Neutrophil (primary cell): Measurements from ENCODE around the gene ZC2HC1B.

Source experiments
- H3K27ac ChIP-seq: fragments of 200-600 bp; sonication (generic); 2 replicates; pipeline ENCODE4 v1.5.1; 2016; ENCODE audit warnings: mild to moderate bottlenecking, moderate library complexity
- H3K27me3 ChIP-seq: fragments of 200-600 bp; sonication (generic); 2 replicates; pipeline ENCODE4 v1.6.0; 2016; ENCODE audit warnings: mild to moderate bottlenecking
- H3K36me3 ChIP-seq: fragments of 200-600 bp; sonication (generic); 2 replicates; pipeline ENCODE4 v1.5.1; 2017
- H3K4me1 ChIP-seq, 2 experiments: fragments of 200-600 bp in 1 of 2; sonication (generic) in 1 of 2; 1 replicate in 1 of 2; 2 replicates in 1 of 2; pipeline versions ENCODE4 v1.5.1 to v1.6.1; 2013 to 2016; ENCODE audit warnings: low read depth in 1 of 2, low read length in 1 of 2, mild to moderate bottlenecking in 1 of 2, moderate library complexity in 1 of 2; ENCODE audit not compliant: control insufficient read depth in 1 of 2, insufficient read depth in 1 of 2
- H3K4me3 ChIP-seq, 2 experiments: fragments of 200-600 bp in 1 of 2; sonication (generic) in 1 of 2; 1 replicate in 1 of 2; 2 replicates in 1 of 2; pipeline ENCODE4 v1.5.1; 2013 to 2016; ENCODE audit warnings: low read depth in 1 of 2, low read length in 1 of 2, mild to moderate bottlenecking in 1 of 2, moderate library complexity in 1 of 2
- H3K9me3 ChIP-seq: fragments of 200-600 bp; sonication (generic); 2 replicates; pipeline ENCODE4 v1.5.1; 2016
- TF ChIP-seq, protein P1 (sequence below): fragments of 200-600 bp; sonication (generic); IDR thresholded peaks from 2 replicates; pipeline ENCODE4 v1.5.1; 2016; ENCODE audit warnings: antibody characterized with exemption

The ZC2HC1B gene

DNA sequence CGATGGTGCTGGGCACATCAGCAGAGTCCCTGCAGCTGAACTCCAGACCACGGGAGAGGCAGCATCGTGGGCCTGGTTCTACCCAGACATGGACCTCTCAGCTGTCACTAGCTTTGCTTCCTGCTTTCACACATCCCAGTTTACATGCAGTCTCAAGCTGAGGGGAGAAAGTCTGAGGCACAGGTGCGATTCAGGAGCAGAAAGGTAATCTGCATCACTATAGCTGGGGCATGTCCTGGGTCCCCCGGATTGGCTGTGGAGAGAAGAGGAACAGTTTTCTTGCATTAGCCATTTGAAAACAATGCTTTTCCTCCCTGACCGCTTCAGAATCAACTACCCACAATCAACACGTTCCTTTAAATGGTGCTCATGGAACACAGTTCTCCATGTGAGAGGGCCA is 83.9 kb downstream of the ZC2HC1B start:
- Histone ChIP-seq H3K36me3 (peaks cover 22% of the 10 kb centered on the region), H3K4me1 (no peaks in the 10 kb centered on the region), H3K27ac (no peak overlapping the region), H3K4me3 (no peak overlapping the region), H3K27me3 (no peaks in the 10 kb centered on the region), H3K9me3 (no peaks in the 10 kb centered on the region)
- TF ChIP-seq, protein P1, sequence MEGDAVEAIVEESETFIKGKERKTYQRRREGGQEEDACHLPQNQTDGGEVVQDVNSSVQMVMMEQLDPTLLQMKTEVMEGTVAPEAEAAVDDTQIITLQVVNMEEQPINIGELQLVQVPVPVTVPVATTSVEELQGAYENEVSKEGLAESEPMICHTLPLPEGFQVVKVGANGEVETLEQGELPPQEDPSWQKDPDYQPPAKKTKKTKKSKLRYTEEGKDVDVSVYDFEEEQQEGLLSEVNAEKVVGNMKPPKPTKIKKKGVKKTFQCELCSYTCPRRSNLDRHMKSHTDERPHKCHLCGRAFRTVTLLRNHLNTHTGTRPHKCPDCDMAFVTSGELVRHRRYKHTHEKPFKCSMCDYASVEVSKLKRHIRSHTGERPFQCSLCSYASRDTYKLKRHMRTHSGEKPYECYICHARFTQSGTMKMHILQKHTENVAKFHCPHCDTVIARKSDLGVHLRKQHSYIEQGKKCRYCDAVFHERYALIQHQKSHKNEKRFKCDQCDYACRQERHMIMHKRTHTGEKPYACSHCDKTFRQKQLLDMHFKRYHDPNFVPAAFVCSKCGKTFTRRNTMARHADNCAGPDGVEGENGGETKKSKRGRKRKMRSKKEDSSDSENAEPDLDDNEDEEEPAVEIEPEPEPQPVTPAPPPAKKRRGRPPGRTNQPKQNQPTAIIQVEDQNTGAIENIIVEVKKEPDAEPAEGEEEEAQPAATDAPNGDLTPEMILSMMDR, result no peak

DNA sequence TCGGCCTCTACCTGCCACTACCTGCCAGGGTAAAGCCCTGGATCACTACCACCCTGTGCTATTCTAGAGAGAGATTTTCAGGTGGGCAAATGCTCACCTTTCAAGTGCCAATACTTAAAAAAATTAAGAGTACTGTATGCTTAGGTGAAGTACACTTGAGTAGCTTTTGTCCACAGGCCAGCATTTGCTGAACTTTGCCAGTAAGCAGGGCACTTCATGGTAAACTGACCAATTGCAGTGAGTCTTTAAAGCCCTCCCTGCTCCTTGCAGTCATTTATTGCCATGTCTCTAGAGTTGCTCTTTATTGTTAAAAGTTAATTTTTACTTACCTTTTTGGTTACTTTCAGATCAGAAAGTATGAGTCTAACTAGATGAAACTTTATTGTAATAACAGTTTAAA is 85.3 kb downstream of the ZC2HC1B start:
- TF ChIP-seq, protein P1, result no peak
- H3K4me3 ChIP-seq, result no peak overlapping the region
- no peaks in the 10 kb centered on the region for H3K4me1 ChIP-seq
- peaks cover 22% of the 10 kb centered on the region for H3K36me3 ChIP-seq
- no peaks in the 10 kb centered on the region for H3K27me3 ChIP-seq
- H3K9me3 ChIP-seq, result no peaks in the 10 kb centered on the region
- no peak overlapping the region for H3K27ac ChIP-seq

DNA sequence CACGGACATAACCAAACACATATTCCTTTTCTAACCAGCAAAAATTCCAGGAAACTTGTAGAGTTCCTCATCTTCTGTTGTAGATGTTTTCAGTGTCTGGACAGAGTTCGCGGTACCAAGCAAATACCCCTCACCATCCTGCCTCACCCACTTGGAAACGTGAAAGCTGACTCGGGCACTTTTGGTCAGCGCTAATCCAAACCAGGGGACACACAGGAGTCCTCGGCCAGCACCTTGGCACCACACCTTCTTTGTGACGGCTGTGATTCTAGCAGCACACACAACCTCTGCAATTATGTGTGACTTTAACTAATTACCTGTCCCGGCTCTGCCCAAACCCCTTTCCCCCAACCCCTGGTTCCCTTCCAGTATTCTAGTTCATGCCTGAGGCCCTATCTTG is 85.7 kb downstream of the ZC2HC1B start:
- Histone ChIP-seq H3K27ac (no peak overlapping the region), H3K9me3 (no peaks in the 10 kb centered on the region), H3K27me3 (no peaks in the 10 kb centered on the region), H3K4me1 (no peaks in the 10 kb centered on the region), H3K4me3 (no peak overlapping the region), H3K36me3 (peaks cover 22% of the 10 kb centered on the region)
- TF ChIP-seq, protein P1, result no peak

DNA sequence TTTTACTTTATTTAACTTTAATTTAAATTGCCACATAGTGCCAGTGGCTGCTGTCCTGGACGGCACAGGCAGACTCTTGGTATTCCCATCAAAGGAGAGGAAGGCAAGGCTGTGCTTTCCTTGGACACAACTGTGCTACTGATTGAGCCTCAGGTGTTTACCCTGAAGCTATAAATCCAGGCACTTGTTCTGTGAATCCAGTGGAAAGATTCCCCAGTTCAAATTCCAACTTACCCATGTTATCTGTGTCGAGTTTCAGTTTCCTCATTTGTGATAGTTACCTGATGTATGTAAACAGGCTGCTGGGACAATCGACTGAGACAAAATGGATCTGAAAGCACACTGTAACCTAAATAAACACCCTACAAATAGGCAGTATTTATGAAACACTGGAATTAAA is 86.6 kb downstream of the ZC2HC1B start:
- no peaks in the 10 kb centered on the region for H3K27me3 ChIP-seq
- H3K27ac ChIP-seq, result no peak overlapping the region
- no peak overlapping the region for H3K4me3 ChIP-seq
- TF ChIP-seq, protein P1, result no peak
- H3K9me3 ChIP-seq, result no peaks in the 10 kb centered on the region
- no peaks in the 10 kb centered on the region for H3K4me1 ChIP-seq
- peaks cover 22% of the 10 kb centered on the region for H3K36me3 ChIP-seq

DNA sequence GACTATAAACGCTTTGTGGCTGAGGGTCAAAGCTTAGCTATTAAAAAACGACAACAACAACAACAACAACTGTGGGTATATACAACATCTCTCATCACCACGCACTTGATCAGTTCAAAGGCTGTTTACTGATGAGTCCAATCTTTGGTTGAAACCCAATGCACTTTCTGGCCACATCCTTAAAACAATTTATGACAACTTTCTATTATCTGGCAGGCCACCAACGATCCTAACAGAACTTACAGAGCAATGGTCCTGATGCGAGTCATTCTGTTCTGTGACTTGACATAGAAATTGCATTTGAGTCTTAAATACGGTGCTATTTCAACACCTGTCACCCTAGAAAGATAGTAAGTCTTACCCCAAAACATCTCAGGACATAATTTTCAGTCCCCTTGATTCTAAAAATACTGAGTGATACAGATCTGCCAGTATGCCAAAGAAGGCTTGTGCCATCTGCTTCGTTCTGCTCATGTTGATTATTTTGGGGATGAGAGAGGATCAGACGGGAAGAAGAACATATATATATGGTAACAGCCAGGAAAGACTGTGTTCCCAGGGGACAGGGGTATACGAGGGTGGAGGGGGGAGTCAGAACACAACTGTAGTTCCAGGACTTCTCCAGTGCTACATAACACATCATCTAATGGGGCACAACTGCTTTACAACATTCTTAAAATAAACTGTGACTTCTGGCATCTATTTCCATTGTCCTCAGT is 87.9 kb downstream of the ZC2HC1B start:
- Histone ChIP-seq H3K36me3 (peaks cover 22% of the 10 kb centered on the region), H3K9me3 (no peaks in the 10 kb centered on the region), H3K27ac (no peak overlapping the region), H3K27me3 (no peaks in the 10 kb centered on the region), H3K4me3 (no peak overlapping the region), H3K4me1 (no peaks in the 10 kb centered on the region)
- TF ChIP-seq, protein P1, result no peak
